NCI-H748 treated with DMSO at 0.1 percent for 48 hours (cell line): ENCODE measurements around the gene KIRREL3.

Source experiments
- DNase-seq: peaks from one replicate; lab custom pipeline; 2025; lab: John Stamatoyannopoulos, UW

Gene KIRREL3

GRCh38 chr11:126599217-126599897 is 401.2 kb downstream of the KIRREL3 start:
- no peak for DNase-seq

- DNase-seq = no peak
These were observed 402.0 kb downstream of the KIRREL3 start for GRCh38 chr11:126598344-126599216.

- no peak for DNase-seq
These were observed 403.5 kb downstream of the KIRREL3 start for GRCh38 chr11:126597041-126597440.

- no peak for DNase-seq
These were observed 404.1 kb downstream of the KIRREL3 start for GRCh38 chr11:126596474-126596873.

- no peak for DNase-seq
These were observed 405.0 kb downstream of the KIRREL3 start for GRCh38 chr11:126595560-126595959.

GRCh38 chr11:126594921-126595367 is 405.6 kb downstream of the KIRREL3 start:
- DNase-seq = no peak

- DNase-seq = peak; percentile 67
These were observed 407.8 kb downstream of the KIRREL3 start for GRCh38 chr11:126592496-126593410.

- DNase-seq = no peak
These were observed 408.5 kb downstream of the KIRREL3 start for GRCh38 chr11:126591966-126592489.

GRCh38 chr11:126589492-126589803 is 411.1 kb downstream of the KIRREL3 start:
- DNase-seq = no peak

GRCh38 chr11:126588630-126589491 is 411.7 kb downstream of the KIRREL3 start:
- DNase-seq = no peak

- DNase-seq = no peak
These were observed 413.0 kb downstream of the KIRREL3 start for GRCh38 chr11:126587541-126587940.

GRCh38 chr11:126585774-126586491 is 414.6 kb downstream of the KIRREL3 start:
- DNase-seq = peak; percentile 85

GRCh38 chr11:126585388-126585773 is 415.2 kb downstream of the KIRREL3 start:
- DNase-seq = no peak

GRCh38 chr11:126583594-126584427 is 416.8 kb downstream of the KIRREL3 start:
- DNase-seq = no peak

GRCh38 chr11:126583101-126583500 is 417.5 kb downstream of the KIRREL3 start:
- DNase-seq = no peak

GRCh38 chr11:126581871-126582648 is 418.5 kb downstream of the KIRREL3 start:
- no peak for DNase-seq

GRCh38 chr11:126578426-126578825 is 422.1 kb downstream of the KIRREL3 start:
- DNase-seq = no peak

- DNase-seq = no peak
These were observed 422.5 kb downstream of the KIRREL3 start for GRCh38 chr11:126578021-126578420.

GRCh38 chr11:126575849-126576248 is 424.7 kb downstream of the KIRREL3 start:
- DNase-seq = no peak
